Ovary (tissue), 9 donors: ENCODE results near the gene GPC6. TPM values are rescaled to one million over a fixed set of nuclear protein-coding genes. Genes with fewer than 3 reads are reported as not detected.

Source experiments
- DNase-seq, 5 donors: peaks; one replicate each; pipeline ENCODE4 v3.0.0-alpha.2; 2019 to 2020
- H3K27ac ChIP-seq, 2 donors: fragments of 200-600 bp; one replicate each; pipeline versions ENCODE4 v1.5.1 to v1.8.0; 2019 to 2022
- H3K27me3 ChIP-seq: fragments of 200-600 bp; one replicate; pipeline ENCODE4 v1.8.0; 2022
- H3K36me3 ChIP-seq: fragments of 200-600 bp; sonication (generic); one replicate; pipeline ENCODE4 v1.5.1; 2019
- H3K4me1 ChIP-seq: one replicate; pipeline ENCODE4 v1.8.1; 2013; ENCODE audit warnings: mild to moderate bottlenecking, moderate library complexity; ENCODE audit not compliant: insufficient read depth
- H3K4me3 ChIP-seq: fragments of 200-600 bp; sonication (generic); one replicate; pipeline ENCODE4 v1.5.1; 2017
- H3K9me3 ChIP-seq, 2 donors: fragments of 200-600 bp in 1 of 2; sonication (generic) in 1 of 2; one replicate each; pipeline versions ENCODE4 v1.5.1 to v1.8.1; 2013 to 2019; ENCODE audit warnings: mild to moderate bottlenecking in 1 of 2, moderate library complexity in 1 of 2
- CTCF ChIP-seq, 3 donors: fragments of 450-650 bp in 2 of 3; fragments of 200-600 bp in 1 of 3; IDR thresholded peaks; one replicate each; pipeline versions ENCODE4 v1.5.1 to v1.8.0; 2016 to 2022; ENCODE audit warnings: antibody characterized with exemption in 3 of 3, mild to moderate bottlenecking in 1 of 3
- EP300 ChIP-seq: sonication (generic); formaldehyde crosslinking; IDR thresholded peaks from one replicate; pipeline ENCODE4 v1.6.1; 2017; ENCODE audit warnings: antibody characterized with exemption
- POLR2A ChIP-seq: fragments of 450-650 bp; IDR thresholded peaks from one replicate; pipeline ENCODE4 v1.6.1; 2017; ENCODE audit warnings: antibody characterized with exemption, mild to moderate bottlenecking, moderate library complexity
- WGBS, 3 donors: extraction: QIAGEN DNeasy Blood & Tissue Kit in 1 of 3; methylation state at CpG; one replicate each; pipeline versions ENCODE4 v1.1.5 to v1.1.7; 2013 to 2017; 5-methylcytosine and 5-hydroxymethylcytosine counted together
- intact Hi-C, 4 donors: fragments of 100-400 bp; cut with DNase I; formaldehyde crosslinking; loops; one replicate each; pipeline versions ENCODE4 v1.11.0 to v1.15.1; 2022 to 2023
- polyA plus RNA-seq, 2 donors: library from polyadenylated mRNA; stranded (reverse); fragments of 200-250 nt in 1 of 2; fragments of 350-450 nt in 1 of 2; fragmentation: Illumina TruSeq in 1 of 2; extraction: RNeasy Lipid Tissue Mini Kit (QIAGEN cat#74804) in 1 of 2; gene quantifications; one replicate each; pipeline ENCODE4 v1.2.3, GENCODE V29; 2013 to 2014
- total RNA-seq, 7 donors: library from RNA; depleted of rRNA in 2 of 7; stranded (reverse); fragments of >200 nt in 2 of 7; fragmentation: NEBNext Ultra II Directional in 3 of 7; extraction: Animal tissue kit (Norgen Biotek cat#: 25700) in 3 of 7; gene quantifications; one replicate each; pipeline versions ENCODE4 v1.1.0 to v1.2.4, GENCODE V29; 2016 to 2023
- donor health status: DM: no; HTN: no; CAD: no; lungs with moderate emphysema.
- donor health status: DM: no; HTN: no; CAD: no.
- donor health status: Bipolar disorder and iron deficiency.
- donor health status: DM: yes; HTN: yes; CAD: no.
- donor health status: DM: no; HTN: no; CAD: no.
- donor health status: DM: yes; HTN: yes; CAD: no.

GPC6 gene
- total and polyA plus RNA-seq, 9 donors, result 4.3 to 22.3 (median 17.9) TPM

GRCh38 chr13:93900731-93901130 is 674.1 kb downstream of the GPC6 start:
- 8 to 18% (median 13%) methylated on average over 3 of the region's 3 CpGs for WGBS, 3 donors
- DNase-seq, result no peak

DNA sequence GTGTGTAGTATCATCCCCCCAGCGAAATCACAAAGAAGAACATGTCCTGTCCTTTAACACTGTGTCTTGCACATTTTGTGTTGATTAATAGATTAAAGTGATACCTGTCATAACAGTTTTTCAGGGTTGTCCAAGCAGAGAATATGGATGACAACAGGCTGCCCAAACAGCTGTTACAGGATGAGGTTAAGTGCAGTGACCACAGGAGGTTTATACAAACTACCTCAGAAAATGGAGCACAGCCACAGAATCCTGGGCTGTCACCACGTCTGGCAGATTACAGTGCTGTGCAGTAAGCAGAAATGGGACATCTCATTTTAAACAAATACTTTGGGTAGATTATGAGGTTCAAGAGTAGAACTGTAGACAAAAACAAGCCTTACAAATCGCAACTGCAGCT is 677.3 kb downstream of the GPC6 start:
- no peaks in the 10 kb centered on the region for H3K9me3 ChIP-seq
- WGBS, 3 donors, result 34 to 76% (median 43%) methylated on average over 3 of the region's 3 CpGs
- no peaks in the 10 kb centered on the region for H3K4me1 ChIP-seq
- DNase-seq, result no peak
- no peak overlapping the region for H3K4me3 ChIP-seq
- no peaks in the 10 kb centered on the region for H3K36me3 ChIP-seq
- H3K27ac ChIP-seq, result no peak overlapping the region
- intact Hi-C loops, result no loop called here
- H3K27me3 ChIP-seq, result no peaks in the 10 kb centered on the region
- TF ChIP-seq EP300 (no peak), POLR2A (no peak), CTCF (IDR thresholded peaks at IDR 0.05) (no peak)

More at GRCh38 chr13:93900731-93901130, 674.1 kb downstream of the GPC6 start:
- no peaks in the 10 kb centered on the region for H3K4me1 ChIP-seq
- no peak overlapping the region for H3K4me3 ChIP-seq
- no peaks in the 10 kb centered on the region for H3K9me3 ChIP-seq
- no peaks in the 10 kb centered on the region for H3K27me3 ChIP-seq
- TF ChIP-seq EP300 (no peak), POLR2A (no peak), CTCF (IDR thresholded peaks at IDR 0.05) (no peak)
- H3K36me3 ChIP-seq, result no peaks in the 10 kb centered on the region
- intact Hi-C loops, result no loop called here
- peak overlapping the region in 1 of 2 donors; percentile 14 for H3K27ac ChIP-seq

DNA sequence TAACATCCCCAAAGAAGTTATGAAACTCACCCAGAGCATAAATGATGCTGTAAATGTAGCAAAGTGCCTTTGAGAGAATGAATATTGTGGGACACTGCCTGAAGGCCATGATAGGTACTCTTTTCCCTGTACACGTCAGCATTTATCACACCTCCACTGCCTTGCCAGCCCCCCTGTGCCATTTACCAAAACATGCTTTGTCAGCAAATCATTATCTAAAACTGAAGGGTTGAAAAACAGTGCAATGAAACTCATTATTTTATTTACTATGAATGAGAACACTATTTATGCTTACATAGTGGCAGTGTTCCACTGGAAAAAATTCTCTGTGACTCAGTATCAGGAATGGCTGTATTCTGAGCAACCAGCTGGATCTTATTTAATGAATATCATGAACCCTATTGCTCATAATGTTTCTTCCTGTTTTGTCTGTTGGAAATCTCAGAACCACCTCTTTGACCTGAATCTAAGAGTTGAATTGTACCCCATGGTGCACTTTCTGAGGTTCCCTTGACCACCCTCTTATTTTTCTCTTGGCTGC is 688.7 kb downstream of the GPC6 start:
- intact Hi-C loops, result no loop called here
- Histone ChIP-seq H3K4me3 (no peak overlapping the region), H3K27me3 (no peaks in the 10 kb centered on the region), H3K27ac (no peak overlapping the region), H3K36me3 (no peaks in the 10 kb centered on the region), H3K9me3 (no peaks in the 10 kb centered on the region), H3K4me1 (peaks cover 7% of the 10 kb centered on the region)
- WGBS, 3 donors, result 21 to 45% (median 25%) methylated on average over 1 of the region's 1 CpG
- TF ChIP-seq CTCF (IDR thresholded peaks at IDR 0.05) (no peak), POLR2A (no peak), EP300 (no peak)
- DNase-seq, result no peak

DNA sequence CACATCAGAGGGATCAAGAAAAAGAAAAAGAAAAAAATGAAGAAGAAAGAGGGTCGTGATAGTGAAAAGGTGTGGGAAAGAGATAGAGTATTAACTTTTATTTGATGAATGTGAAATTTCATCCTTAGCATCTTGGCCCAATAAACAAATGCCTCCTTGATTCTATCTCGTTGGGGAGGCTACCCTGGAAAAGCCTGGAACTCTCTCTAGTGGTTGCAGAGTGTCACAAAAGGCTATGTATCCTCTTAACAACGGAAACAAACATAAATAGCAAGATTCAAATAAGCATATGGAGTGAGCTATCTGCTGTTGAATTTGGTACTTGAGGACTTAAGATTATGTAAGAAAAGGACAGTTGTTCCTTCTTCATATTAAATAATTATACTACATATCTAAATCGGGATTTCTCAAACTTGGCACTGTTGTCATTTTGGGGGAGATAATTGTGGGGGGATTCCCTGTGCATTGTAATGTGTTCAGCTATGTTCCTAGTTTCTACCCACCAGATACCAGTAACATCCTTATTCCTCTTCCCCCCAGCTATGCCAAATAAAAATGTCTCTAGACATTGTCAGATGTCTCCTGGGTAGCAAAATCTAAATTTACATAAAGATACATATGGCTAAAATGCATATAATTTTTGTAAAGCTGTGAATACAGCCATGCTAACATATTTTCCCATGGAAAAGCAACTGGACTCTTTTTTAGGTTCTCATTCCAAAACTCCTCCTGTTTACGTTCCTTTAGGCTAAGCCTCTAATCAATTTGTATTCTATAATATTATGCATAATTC is 695.7 kb downstream of the GPC6 start:
- Histone ChIP-seq H3K4me1 (no peaks in the 10 kb centered on the region), H3K9me3 (no peaks in the 10 kb centered on the region), H3K27me3 (no peaks in the 10 kb centered on the region), H3K36me3 (no peaks in the 10 kb centered on the region), H3K27ac (no peak overlapping the region), H3K4me3 (no peak overlapping the region)
- TF ChIP-seq POLR2A (no peak), EP300 (no peak)
- WGBS, 3 donors, result 81 to 85% (median 85%) methylated on average over 5 of the region's 5 CpGs
- DNase-seq, result no peak
- intact Hi-C loops, result no loop called here

DNA sequence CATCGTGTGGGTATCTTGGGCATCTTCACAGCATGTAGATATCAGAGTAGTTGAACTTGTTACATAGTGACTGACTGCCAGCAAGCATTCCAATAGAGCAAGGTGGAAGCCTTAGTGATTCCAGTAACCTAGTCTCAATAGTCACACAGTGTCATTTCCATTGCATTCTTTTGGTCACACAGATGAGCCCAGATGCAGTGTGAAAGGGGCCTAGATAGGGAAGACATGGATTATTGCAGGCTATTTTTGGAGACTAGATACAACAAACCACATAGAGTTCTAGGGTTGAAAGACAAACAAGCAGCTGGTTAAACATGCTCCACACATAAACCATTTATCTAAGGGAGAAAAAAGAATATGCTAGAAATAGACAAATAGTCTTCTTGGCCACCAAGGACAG is 699.4 kb downstream of the GPC6 start:
- no peak for TF ChIP-seq POLR2A
- no peak for TF ChIP-seq EP300
- no peak for TF ChIP-seq CTCF (IDR thresholded peaks at IDR 0.05)
- Histone ChIP-seq H3K9me3 (no peaks in the 10 kb centered on the region), H3K27ac (no peak overlapping the region), H3K4me1 (no peaks in the 10 kb centered on the region), H3K27me3 (no peaks in the 10 kb centered on the region), H3K36me3 (no peaks in the 10 kb centered on the region), H3K4me3 (no peak overlapping the region)
- WGBS, 3 donors, result 76 to 91% (median 84%) methylated on average over 1 of the region's 1 CpG
- intact Hi-C loops, result no loop called here
- no peak for DNase-seq
